Brain microvascular endothelial cell (primary cell): ENCODE data around the gene ZNF205.

ENCODE experiments used
- DNase-seq: peaks from one replicate; pipeline ENCODE4 v3.0.0-alpha.2; 2020
- H3K27ac ChIP-seq: fragments of 250-450 bp; sonication (Bioruptor Pico); 2 replicates; pipeline ENCODE4 v1.5.1; 2020; ENCODE audit warnings: mild to moderate bottlenecking, moderate library complexity
- H3K27me3 ChIP-seq: fragments of 250-450 bp; sonication (Bioruptor Pico); replicated peaks from 2 replicates; pipeline ENCODE4 v1.5.1; 2020; ENCODE audit warnings: mild to moderate bottlenecking
- H3K36me3 ChIP-seq: fragments of 250-450 bp; sonication (Bioruptor Pico); replicated peaks from 2 replicates; pipeline ENCODE4 v1.5.1; 2020; ENCODE audit warnings: mild to moderate bottlenecking
- H3K4me3 ChIP-seq: 2 replicates; pipeline ENCODE4 v1.5.1; 2011; ENCODE audit warnings: low read depth, mild to moderate bottlenecking, control low read depth, low read length, moderate library complexity
- CTCF ChIP-seq: IDR thresholded peaks from 2 replicates; pipeline ENCODE4 v1.5.1; 2011; ENCODE audit warnings: low read depth, mild to moderate bottlenecking, moderate library complexity, low read length, control low read depth, inconsistent platforms; ENCODE audit errors: missing control alignments
- in situ Hi-C: cut with HindIII; loops from 2 replicates; pipeline ENCODE4 v1.10.0; 2017; ENCODE audit warnings: low sequenced_read_pairs, low pct_ligation_motif_present

Gene ZNF205

GRCh38 chr16:3112881-3113574, 642 bp downstream of the ZNF205 start:
- no peak for TF ChIP-seq CTCF
- no peak overlapping the region for H3K27ac ChIP-seq
- H3K36me3 ChIP-seq, result peaks cover 9% of the 10 kb centered on the region
- in situ Hi-C loops, result no loop called here
- no peak for DNase-seq
- peak overlapping the region; percentile 91 for H3K4me3 ChIP-seq
- H3K27me3 ChIP-seq, result no peaks in the 10 kb centered on the region

- in situ Hi-C loops, result no loop called here
These were observed 1.5 kb downstream of the ZNF205 start for GRCh38 chr16:3113765-3114479.

GRCh38 chr16:3115003-3115402, 2.6 kb downstream of the ZNF205 start:
- no peak for DNase-seq
- in situ Hi-C loops, result no loop called here
- Histone ChIP-seq H3K4me3 (no peak overlapping the region), H3K27me3 (no peaks in the 10 kb centered on the region), H3K27ac (no peak overlapping the region), H3K36me3 (peaks cover 25% of the 10 kb centered on the region)
- TF ChIP-seq CTCF, result no peak

More at GRCh38 chr16:3113765-3114479, 1.5 kb downstream of the ZNF205 start:
- DNase-seq, result no peak
- H3K4me3 ChIP-seq, result peak overlapping the region; percentile 91
- no peaks in the 10 kb centered on the region for H3K27me3 ChIP-seq
- H3K27ac ChIP-seq, result no peak overlapping the region
- H3K36me3 ChIP-seq, result peaks cover 18% of the 10 kb centered on the region
- no peak for TF ChIP-seq CTCF

GRCh38 chr16:3115561-3115960, 3.2 kb downstream of the ZNF205 start:
- H3K36me3 ChIP-seq, result peaks cover 30% of the 10 kb centered on the region
- no peak for TF ChIP-seq CTCF
- DNase-seq, result no peak

GRCh38 chr16:3118204-3118790, 5.9 kb downstream of the ZNF205 start:
- in situ Hi-C loops, result no loop called here
- Histone ChIP-seq H3K27ac (no peak overlapping the region), H3K4me3 (no peak overlapping the region), H3K27me3 (no peaks in the 10 kb centered on the region), H3K36me3 (peaks cover 32% of the 10 kb centered on the region)
- TF ChIP-seq CTCF, result no peak
- DNase-seq, result no peak

More at GRCh38 chr16:3115561-3115960, 3.2 kb downstream of the ZNF205 start:
- H3K27ac ChIP-seq, result no peak overlapping the region
- in situ Hi-C loops, result no loop called here
- H3K4me3 ChIP-seq, result no peak overlapping the region
- no peaks in the 10 kb centered on the region for H3K27me3 ChIP-seq
